Type B pancreatic cell (in vitro differentiated cells): ENCODE measurements around the gene FCHO2. TPM values are rescaled to one million over a fixed set of nuclear protein-coding genes. Genes with fewer than 3 reads are reported as not detected.
"Not testable (repeated sequence)": the region's sequence is repeated elsewhere in the genome, so short reads cannot be mapped to it uniquely, and the experiment has no call there.

Source experiments
- DNase-seq: peaks from one replicate; pipeline ENCODE4 v3.0.0; 2021; ENCODE audit warnings: mixed read lengths; ENCODE audit not compliant: unreplicated experiment; ENCODE audit errors: extremely low spot score
- H3K27ac Mint-ChIP-seq: 2 replicates; pipeline ENCODE4 v1.8.0; 2021; ENCODE audit warnings: mild to moderate bottlenecking, mixed read lengths
- H3K27me3 Mint-ChIP-seq: 2 replicates; pipeline ENCODE4 v1.8.0; 2021; ENCODE audit warnings: mixed read lengths
- H3K36me3 Mint-ChIP-seq: 2 replicates; pipeline ENCODE4 v1.8.0; 2021; ENCODE audit warnings: mixed read lengths
- H3K4me1 Mint-ChIP-seq: one replicate; pipeline ENCODE4 v1.8.0; 2021; ENCODE audit warnings: mixed read lengths; ENCODE audit not compliant: unreplicated experiment
- H3K4me3 Mint-ChIP-seq: 2 replicates; pipeline ENCODE4 v1.8.0; 2021; ENCODE audit warnings: mild to moderate bottlenecking, mixed read lengths
- H3K9me3 Mint-ChIP-seq: 2 replicates; pipeline ENCODE4 v1.8.0; 2021; ENCODE audit warnings: mixed read lengths
- total RNA-seq: library from RNA; stranded (reverse); gene quantifications from 2 replicates; pipeline ENCODE4 v1.2.1, GENCODE V29; 2021; ENCODE audit warnings: low replicate concordance
- TF ChIP-seq, protein P1 (sequence below): fragments of 200-600 bp; sonication (generic); conservative IDR thresholded peaks from 2 replicates; pipeline ENCODE4 v1.5.0; 2021; ENCODE audit warnings: antibody characterized with exemption, mild to moderate bottlenecking

The FCHO2 gene
- total RNA-seq, 1 donor from 2014 or later: 22.8 TPM

DNA sequence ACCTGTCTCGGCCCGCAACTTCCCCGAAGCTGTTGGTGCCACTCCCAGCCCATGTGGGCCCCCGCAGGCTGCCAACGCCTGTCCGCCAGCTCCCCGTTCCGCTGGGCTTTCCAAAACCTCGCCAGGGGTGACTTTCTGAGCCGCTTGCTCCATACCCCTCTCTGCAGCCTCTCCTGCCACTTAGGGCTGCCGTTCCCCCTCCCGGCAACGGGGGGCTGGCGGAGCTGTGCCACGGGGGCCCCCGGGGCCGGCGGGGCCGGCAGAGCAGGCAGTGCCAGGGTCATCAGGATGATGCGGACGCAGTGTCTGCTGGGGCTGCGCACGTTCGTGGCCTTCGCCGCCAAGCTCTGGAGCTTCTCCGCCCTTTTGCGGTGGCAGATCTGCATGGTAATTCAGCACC, 40.8 kb downstream of the FCHO2 start:
- peaks cover 28% of the 10 kb centered on the region for H3K36me3 Mint-ChIP-seq
- no peaks in the 10 kb centered on the region for H3K27me3 Mint-ChIP-seq
- DNase-seq: no peak
- no peak overlapping the region for H3K27ac Mint-ChIP-seq
- TF ChIP-seq, protein P1, sequence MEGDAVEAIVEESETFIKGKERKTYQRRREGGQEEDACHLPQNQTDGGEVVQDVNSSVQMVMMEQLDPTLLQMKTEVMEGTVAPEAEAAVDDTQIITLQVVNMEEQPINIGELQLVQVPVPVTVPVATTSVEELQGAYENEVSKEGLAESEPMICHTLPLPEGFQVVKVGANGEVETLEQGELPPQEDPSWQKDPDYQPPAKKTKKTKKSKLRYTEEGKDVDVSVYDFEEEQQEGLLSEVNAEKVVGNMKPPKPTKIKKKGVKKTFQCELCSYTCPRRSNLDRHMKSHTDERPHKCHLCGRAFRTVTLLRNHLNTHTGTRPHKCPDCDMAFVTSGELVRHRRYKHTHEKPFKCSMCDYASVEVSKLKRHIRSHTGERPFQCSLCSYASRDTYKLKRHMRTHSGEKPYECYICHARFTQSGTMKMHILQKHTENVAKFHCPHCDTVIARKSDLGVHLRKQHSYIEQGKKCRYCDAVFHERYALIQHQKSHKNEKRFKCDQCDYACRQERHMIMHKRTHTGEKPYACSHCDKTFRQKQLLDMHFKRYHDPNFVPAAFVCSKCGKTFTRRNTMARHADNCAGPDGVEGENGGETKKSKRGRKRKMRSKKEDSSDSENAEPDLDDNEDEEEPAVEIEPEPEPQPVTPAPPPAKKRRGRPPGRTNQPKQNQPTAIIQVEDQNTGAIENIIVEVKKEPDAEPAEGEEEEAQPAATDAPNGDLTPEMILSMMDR: no peak
- no peaks in the 10 kb centered on the region for H3K4me1 Mint-ChIP-seq
- H3K9me3 Mint-ChIP-seq: no peaks in the 10 kb centered on the region
- no peak overlapping the region for H3K4me3 Mint-ChIP-seq

DNA sequence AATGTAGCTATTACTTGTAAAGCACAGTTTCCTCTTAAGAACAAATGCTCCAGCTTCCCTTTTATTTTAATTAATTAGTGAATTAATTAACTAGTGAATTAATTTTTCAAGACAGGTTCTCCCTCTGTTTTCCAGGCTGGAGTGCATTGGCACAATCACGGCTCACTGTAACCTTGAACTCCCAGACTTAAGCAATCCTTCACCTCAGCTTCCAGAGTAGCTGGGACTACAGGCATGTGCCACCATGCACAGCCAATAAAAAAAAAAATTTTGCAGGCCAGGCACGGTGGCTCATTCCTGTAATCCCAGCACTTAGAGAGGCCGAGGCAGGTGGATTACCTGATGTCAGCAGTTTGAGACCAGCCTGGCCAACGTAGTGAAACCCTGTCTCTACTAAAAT, 44.1 kb downstream of the FCHO2 start:
- no peaks in the 10 kb centered on the region for H3K27me3 Mint-ChIP-seq
- peaks cover 6% of the 10 kb centered on the region for H3K36me3 Mint-ChIP-seq
- DNase-seq: no peak
- TF ChIP-seq, protein P1: no peak
- H3K4me3 Mint-ChIP-seq: no peak overlapping the region
- no peaks in the 10 kb centered on the region for H3K4me1 Mint-ChIP-seq
- H3K9me3 Mint-ChIP-seq: no peaks in the 10 kb centered on the region
- no peak overlapping the region for H3K27ac Mint-ChIP-seq

DNA sequence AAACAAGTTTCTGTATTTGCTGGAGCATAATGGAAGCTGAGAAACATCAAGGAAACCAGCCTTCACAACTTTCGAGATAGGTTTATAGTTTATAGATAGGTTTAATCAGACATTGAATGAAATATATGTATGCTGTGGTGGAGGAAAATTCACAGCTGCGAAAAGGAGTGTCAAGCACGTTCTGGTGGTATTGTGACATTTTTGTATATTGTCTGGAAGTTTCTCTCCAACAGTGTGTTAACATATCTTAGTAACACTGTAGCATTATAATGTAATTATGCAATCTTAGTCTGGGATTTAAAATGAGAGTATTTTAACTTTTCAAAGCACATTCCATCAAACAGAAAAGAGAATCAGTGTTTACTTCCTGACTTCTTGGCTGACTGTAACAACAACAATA, 50.0 kb downstream of the FCHO2 start:
- Mint-ChIP-seq H3K36me3 (peaks cover 8% of the 10 kb centered on the region), H3K4me1 (peaks cover 4% of the 10 kb centered on the region), H3K27me3 (no peaks in the 10 kb centered on the region), H3K27ac (no peak overlapping the region), H3K4me3 (no peak overlapping the region), H3K9me3 (no peaks in the 10 kb centered on the region)
- no peak for DNase-seq
- TF ChIP-seq, protein P1: no peak

DNA sequence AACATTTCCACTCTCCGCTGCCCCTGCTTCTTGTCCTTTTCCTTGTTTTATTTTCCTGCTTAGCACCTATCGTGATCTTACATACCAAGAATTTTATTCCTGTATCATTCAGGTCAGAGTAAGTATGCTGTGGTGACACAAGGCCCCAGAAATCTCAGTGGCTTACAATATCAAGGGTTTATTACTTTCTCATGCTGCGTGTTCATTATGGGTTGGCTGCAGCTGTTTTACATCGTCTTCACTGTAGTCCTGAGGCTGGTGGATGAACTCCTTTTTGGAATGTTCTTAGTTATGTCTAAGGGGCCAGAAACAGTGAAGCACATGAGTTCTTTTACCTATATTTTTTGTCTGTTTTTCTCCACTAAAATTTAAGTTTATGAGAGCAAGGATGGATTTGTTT, 51.2 kb downstream of the FCHO2 start:
- Mint-ChIP-seq H3K36me3 (peaks cover 8% of the 10 kb centered on the region), H3K27ac (no peak overlapping the region), H3K4me3 (no peak overlapping the region), H3K9me3 (no peaks in the 10 kb centered on the region), H3K27me3 (no peaks in the 10 kb centered on the region), H3K4me1 (peaks cover 4% of the 10 kb centered on the region)
- TF ChIP-seq, protein P1: no peak
- no peak for DNase-seq

DNA sequence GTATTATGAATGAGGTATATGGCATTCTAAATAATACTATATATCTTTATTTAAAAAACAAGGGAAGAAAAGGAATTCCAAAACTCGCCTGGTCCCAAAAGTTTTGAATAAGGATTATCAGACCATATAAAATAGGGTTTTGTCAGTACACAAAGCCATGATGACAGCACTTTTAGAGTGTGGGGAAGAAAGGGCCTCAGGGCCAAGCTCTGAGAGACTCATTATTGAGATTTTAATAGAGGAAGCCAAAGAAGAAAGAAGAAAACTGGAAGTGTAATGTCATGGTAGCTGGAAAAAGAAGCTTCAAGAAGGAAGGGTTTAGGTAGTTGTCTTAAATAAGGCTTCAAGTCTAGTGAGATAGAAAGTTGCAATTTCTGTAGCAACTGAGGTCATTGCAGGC, 53.0 kb downstream of the FCHO2 start:
- H3K27ac Mint-ChIP-seq: peak overlapping the region; percentile 37
- no peak for DNase-seq
- H3K36me3 Mint-ChIP-seq: peaks cover 15% of the 10 kb centered on the region
- no peaks in the 10 kb centered on the region for H3K9me3 Mint-ChIP-seq
- H3K4me1 Mint-ChIP-seq: peaks cover 4% of the 10 kb centered on the region
- no peaks in the 10 kb centered on the region for H3K27me3 Mint-ChIP-seq
- TF ChIP-seq, protein P1: no peak
- no peak overlapping the region for H3K4me3 Mint-ChIP-seq

DNA sequence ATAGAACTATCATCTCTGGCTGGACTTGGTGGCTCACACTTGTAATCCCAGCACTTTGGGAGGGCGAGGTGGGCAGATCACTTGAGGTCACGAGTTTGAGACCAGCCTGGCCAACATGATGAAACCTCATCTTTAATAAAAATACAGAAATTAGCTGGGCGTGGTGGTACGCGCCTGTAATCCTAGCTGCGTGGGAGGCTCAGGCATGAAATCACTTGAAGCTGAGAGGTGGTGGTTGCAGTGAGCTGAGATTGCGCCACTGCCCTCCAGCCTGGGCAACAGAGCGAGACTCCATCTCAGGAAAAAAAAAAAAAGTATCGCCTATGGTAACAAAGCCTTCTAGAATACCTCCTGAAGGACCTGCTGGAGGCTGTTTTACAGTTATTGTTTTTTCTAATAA, 55.8 kb downstream of the FCHO2 start:
- H3K4me1 Mint-ChIP-seq, H3K27ac Mint-ChIP-seq, H3K4me3 Mint-ChIP-seq, H3K9me3 Mint-ChIP-seq, H3K27me3 Mint-ChIP-seq, DNase-seq: not testable (repeated sequence)
- peaks cover 15% of the 10 kb centered on the region for H3K36me3 Mint-ChIP-seq
